ENCODE data around the gene EFCAB14.
"Not testable (repeated sequence)": the region's sequence is repeated elsewhere in the genome, so short reads cannot be mapped to it uniquely, and the experiment has no call there.

EFCAB14 gene

DNA sequence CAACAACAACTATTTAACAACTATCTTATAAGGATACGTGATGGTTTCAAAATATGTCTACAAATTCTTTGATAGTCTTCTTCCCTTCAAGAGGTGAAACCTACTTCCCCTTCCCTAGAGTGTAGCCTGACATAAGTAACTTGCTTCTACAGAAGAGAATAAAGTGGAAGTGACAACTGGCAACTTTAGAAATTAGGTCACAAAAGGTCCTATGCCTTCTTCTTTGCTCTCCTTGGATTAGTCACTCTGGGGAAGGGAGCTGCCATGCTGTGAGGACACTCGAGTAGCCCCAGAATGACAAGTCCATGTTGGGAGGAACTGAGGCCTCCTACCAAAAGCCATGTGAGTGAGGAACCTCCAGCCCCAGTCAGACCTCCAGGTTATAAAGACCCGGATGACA lies 19.2 kb downstream of the EFCAB14 start:
- no peaks in the 10 kb centered on the region for H3K9me3 Mint-ChIP-seq
- no peaks in the 10 kb centered on the region for H3K27me3 Mint-ChIP-seq
- no peaks in the 10 kb centered on the region for H3K4me1 Mint-ChIP-seq
- peak overlapping the region in 1 of 2 donors; percentile 20 for H3K27ac Mint-ChIP-seq
- ATAC-seq (no peak), DNase-seq (no peak)
- no peak overlapping the region for H3K4me3 Mint-ChIP-seq

DNA sequence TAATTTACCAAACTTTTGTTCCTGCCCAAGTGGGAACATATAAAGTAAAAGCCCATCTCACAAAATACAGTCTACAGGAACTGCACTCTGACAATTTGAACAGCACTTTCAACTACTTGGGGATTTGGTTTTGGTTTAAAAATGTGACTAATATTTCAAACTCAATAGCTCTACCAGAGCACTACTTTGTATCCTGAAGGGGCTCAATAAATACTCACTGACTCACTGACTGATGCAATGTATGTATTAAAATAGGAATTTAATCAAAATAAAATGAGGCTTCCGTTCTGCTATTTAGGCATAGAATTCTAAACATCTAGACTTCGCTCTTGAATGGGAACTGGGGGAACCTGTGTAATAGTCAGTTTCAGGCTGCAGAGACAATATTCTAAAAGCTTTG lies 21.9 kb downstream of the EFCAB14 start:
- Mint-ChIP-seq H3K27ac (peak overlapping the region in 1 of 2 donors; percentile 82), H3K27me3 (no peaks in the 10 kb centered on the region), H3K4me1 (no peaks in the 10 kb centered on the region), H3K4me3 (no peak overlapping the region), H3K9me3 (no peaks in the 10 kb centered on the region)
- ATAC-seq (no peak), DNase-seq (no peak)

DNA sequence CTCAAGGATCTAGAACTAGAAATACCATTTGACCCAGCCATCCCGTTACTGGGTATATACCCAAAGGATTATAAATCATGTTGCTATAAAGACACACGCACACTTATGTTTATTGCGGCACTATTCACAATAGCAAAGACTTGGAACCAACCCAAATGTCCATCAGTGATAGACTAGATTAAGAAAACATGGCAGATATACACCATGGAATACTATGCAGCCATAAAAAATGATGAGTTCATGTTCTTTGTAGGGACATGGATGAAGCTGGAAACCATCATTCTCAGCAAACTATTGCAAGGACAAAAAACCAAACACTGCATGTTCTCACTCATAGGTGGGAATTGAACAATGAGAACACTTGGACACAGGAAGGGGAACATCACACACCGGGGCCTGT lies 24.2 kb downstream of the EFCAB14 start:
- H3K27me3 Mint-ChIP-seq, H3K27ac Mint-ChIP-seq, H3K9me3 Mint-ChIP-seq, ATAC-seq, DNase-seq, H3K4me3 Mint-ChIP-seq, H3K4me1 Mint-ChIP-seq: not testable (repeated sequence)

DNA sequence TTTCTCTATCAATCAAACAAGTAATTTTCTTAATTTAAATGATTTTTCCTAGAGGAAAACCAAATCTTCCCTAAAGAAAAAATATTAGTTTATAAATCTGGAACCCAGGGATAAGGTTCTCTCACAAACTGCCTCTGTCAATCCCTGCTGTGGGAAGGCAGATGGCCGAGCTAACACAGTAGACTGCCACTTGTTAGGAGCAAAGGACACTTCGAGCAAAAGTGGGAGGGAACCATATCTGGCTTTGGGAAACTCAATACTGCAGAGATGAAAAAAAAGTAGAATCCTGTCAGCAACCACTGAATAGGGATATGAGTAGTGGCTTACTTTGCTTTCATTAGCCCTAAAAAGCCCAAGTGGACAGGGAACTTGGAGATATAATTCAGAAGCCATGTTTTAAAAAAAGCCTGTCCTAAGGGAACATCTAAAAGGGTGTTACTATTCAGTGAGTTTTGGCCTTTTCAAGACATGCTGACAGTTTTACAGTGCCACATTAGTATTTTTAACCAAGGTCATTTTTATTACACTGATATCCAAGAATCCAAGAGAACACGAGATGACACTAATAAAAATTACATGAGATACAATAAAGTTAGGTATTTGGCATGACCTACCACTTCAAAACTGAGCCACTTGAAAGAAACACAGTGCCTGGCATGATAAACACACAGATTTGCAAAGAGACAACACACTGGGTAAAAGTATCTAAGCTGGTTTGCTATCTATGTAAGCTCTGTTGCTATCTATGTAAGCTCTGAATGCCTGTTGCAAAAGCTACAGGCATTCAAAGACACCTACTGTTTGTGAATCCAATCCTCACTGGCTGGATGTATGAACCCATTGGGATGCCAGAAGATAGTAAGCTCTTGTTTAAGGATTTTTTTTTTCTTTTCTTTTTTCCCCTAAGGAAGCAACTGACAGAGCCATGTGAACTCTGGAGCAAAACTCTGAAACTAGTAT lies 25.8 kb downstream of the EFCAB14 start:
- ATAC-seq (no peak), DNase-seq (no peak)
- no peaks in the 10 kb centered on the region for H3K9me3 Mint-ChIP-seq
- H3K27ac Mint-ChIP-seq = no peak overlapping the region
- H3K27me3 Mint-ChIP-seq = no peaks in the 10 kb centered on the region
- H3K4me3 Mint-ChIP-seq = no peak overlapping the region
- peaks cover 16% of the 10 kb centered on the region for H3K4me1 Mint-ChIP-seq

DNA sequence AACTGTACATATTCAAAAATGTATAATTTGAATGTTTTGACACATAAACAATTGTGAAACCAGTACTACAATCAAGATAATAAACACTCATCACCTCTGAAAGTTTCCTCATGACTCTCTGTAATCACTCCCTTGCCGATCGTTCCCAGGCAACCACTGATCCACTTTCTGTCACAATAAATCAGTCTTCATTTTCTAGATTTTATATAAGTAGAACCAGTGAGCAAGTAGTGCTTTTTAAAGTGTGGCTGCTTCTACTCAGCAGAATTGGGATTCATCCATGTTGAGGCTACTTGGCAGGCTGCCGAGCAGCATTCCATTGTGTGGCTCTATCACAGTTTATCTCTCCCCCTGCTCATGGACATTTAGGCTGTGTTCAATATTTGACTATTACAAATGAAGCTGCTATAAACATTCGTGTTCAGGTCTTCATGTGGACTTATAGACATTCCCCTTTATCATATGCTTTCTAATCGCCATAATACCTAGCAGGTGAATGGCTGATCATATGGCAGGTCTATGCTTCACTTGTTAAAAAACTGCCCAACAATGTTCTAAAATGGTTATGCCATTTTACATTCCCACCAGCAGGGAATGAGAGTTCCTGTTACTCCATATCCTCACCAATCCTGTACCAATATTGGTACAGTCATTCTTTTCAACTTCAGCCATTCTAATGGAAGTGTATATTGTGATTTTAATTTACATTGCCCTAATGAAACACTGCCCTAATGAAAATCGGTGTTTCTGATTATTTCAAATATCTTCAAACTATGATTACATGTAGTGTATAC lies 26.7 kb downstream of the EFCAB14 start:
- H3K4me1 Mint-ChIP-seq = peaks cover 23% of the 10 kb centered on the region
- no peaks in the 10 kb centered on the region for H3K27me3 Mint-ChIP-seq
- H3K9me3 Mint-ChIP-seq = no peaks in the 10 kb centered on the region
- no peak overlapping the region for H3K27ac Mint-ChIP-seq
- no peak for ATAC-seq
- DNase-seq = no peak
- no peak overlapping the region for H3K4me3 Mint-ChIP-seq

DNA sequence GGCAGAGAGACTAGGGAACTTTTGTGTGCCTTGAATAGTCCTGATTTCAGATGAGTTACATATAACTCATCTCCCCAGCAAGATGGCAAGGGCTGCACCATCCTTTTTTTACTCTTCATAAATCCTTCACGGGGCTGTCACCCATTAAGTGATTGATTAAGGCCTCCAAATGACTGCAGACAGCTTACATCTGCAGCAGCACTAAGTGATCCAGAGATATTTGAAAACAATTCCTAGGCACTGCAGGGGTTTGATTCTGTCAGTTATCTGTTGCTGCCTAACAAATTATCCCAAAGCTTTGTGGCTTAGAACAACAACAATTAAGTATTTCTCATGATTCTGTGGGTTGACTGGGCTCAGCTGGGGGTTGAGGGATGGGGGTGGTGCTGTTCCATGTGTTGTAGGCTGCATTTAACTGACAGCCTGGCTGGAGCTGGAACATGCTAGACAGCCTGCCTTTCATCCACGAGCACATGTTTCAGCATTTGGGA lies 27.9 kb downstream of the EFCAB14 start:
- no peak for DNase-seq
- Mint-ChIP-seq H3K4me1 (peaks cover 23% of the 10 kb centered on the region), H3K27ac (no peak overlapping the region), H3K9me3 (no peaks in the 10 kb centered on the region), H3K4me3 (no peak overlapping the region), H3K27me3 (no peaks in the 10 kb centered on the region)
- no peak for ATAC-seq

GRCh38 chr1:46689897-46690296 lies 29.0 kb downstream of the EFCAB14 start:
- Mint-ChIP-seq H3K27ac (peak overlapping the region in 1 of 2 donors; percentile 79), H3K9me3 (no peaks in the 10 kb centered on the region), H3K27me3 (no peaks in the 10 kb centered on the region), H3K4me1 (peaks cover 23% of the 10 kb centered on the region), H3K4me3 (no peak overlapping the region)
- no peak for ATAC-seq
- no peak for DNase-seq

DNA sequence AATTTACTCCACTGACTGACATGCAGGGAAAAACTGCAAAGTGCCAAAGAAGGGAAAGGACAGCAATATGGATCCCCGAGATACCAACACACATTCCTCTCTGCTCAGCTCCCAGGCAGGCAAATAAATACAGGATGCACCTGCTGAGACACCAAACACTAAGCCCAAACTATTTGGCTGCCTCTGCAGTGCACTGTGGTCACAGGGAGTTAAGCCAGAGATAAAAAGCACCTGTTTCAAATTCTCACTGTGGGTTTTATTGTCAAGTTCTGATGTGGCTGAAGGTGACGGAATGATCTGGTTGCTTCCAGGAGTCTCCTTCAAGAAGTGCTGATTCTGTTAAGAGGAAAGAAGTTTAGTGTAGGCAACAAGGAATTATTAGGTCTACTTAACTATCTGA lies 29.6 kb downstream of the EFCAB14 start:
- no peaks in the 10 kb centered on the region for H3K27me3 Mint-ChIP-seq
- no peaks in the 10 kb centered on the region for H3K9me3 Mint-ChIP-seq
- H3K4me3 Mint-ChIP-seq = no peak overlapping the region
- no peak overlapping the region for H3K27ac Mint-ChIP-seq
- DNase-seq (no peak), ATAC-seq (no peak)
- peaks cover 23% of the 10 kb centered on the region for H3K4me1 Mint-ChIP-seq

GRCh38 chr1:46687921-46688509 lies 30.9 kb downstream of the EFCAB14 start:
- no peak for ATAC-seq
- no peak overlapping the region for H3K4me3 Mint-ChIP-seq
- no peak overlapping the region for H3K27ac Mint-ChIP-seq

DNA sequence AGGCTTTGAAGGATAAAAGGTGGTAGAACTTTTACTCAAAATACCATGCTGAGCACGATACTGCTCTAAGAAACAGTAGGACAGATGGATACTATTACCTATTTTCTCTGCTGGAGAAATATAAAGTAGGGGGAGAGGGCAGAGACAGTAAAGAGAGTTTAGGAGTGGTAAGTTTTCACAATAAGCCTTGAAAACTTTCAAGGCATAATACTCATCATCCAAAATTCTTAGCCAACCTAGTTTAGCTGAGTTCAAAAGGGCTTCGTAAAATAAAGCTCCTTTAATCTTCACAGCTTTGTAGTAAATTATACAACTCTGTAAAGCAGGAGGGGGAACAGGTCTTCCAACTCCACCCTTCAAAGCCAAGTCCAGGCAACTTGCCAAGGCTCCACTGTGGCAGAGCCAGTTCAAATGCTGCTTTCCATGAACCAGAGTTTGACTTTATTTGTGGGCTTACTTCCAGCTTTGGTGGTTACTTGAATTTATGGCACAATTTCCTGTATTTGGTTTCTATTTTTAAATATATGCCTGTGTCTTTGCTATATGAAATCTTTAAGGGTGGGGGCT lies 31.7 kb downstream of the EFCAB14 start:
- DNase-seq (no peak), ATAC-seq (no peak)
- H3K27me3 Mint-ChIP-seq = no peaks in the 10 kb centered on the region

More at GRCh38 chr1:46687921-46688509, 30.9 kb downstream of the EFCAB14 start:
- Mint-ChIP-seq H3K4me1 (peaks cover 23% of the 10 kb centered on the region), H3K27me3 (no peaks in the 10 kb centered on the region), H3K9me3 (no peaks in the 10 kb centered on the region)
- no peak for DNase-seq

GRCh38 chr1:46686255-46686654 lies 32.7 kb downstream of the EFCAB14 start:
- Mint-ChIP-seq H3K27ac (no peak overlapping the region), H3K27me3 (no peaks in the 10 kb centered on the region), H3K9me3 (no peaks in the 10 kb centered on the region), H3K4me3 (no peak overlapping the region), H3K4me1 (peaks cover 23% of the 10 kb centered on the region)
- ATAC-seq = no peak
- no peak for DNase-seq

More for the DNA sequence above, 31.7 kb downstream of the EFCAB14 start:
- Mint-ChIP-seq H3K9me3 (no peaks in the 10 kb centered on the region), H3K4me1 (peaks cover 23% of the 10 kb centered on the region), H3K4me3 (no peak overlapping the region), H3K27ac (no peak overlapping the region)

- Mint-ChIP-seq H3K27me3 (no peaks in the 10 kb centered on the region), H3K4me1 (peaks cover 17% of the 10 kb centered on the region), H3K4me3 (no peak overlapping the region), H3K27ac (peak overlapping the region in 1 of 2 donors; percentile 43), H3K9me3 (no peaks in the 10 kb centered on the region)
- no peak for ATAC-seq
- DNase-seq = no peak
Observed at GRCh38 chr1:46684670-46685069, 34.2 kb downstream of the EFCAB14 start.

GRCh38 chr1:46682064-46682463 lies 36.9 kb downstream of the EFCAB14 start:
- no peaks in the 10 kb centered on the region for H3K9me3 Mint-ChIP-seq

DNA sequence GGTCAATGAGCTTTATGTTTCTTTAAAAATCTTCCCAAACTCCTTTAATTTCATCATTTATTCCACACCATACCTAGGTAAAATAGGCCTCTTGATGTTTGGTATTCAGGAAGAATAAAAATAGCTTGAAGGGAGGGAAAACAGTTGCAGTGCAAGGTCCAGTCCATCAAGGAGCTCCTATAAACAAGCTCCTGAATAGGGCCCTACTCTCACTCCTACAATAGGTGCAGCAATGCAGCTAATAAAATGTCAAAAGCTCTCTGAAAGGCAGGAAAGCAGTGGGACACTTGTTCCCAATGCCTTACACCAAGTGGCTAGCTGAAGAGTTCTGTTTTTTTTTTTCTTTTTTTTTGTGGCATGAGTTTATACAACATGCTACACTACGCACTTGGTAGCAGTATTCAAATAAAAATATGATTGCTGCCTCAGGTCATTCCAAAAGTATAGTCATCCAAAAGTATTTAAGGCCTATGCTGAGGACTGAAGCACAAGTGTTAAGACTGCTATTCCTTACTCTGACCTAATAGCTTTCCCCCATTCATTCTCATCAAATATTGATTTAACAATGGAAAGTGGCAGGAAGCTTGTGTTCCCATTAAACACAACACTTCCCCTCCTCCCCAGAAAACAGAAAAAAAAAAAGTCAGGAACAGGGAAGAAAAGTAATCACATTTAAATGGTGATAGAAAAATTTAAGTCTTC lies 37.4 kb downstream of the EFCAB14 start:
- H3K9me3 Mint-ChIP-seq = no peaks in the 10 kb centered on the region
- peak overlapping the region in 1 of 2 donors; percentile 28 for H3K27ac Mint-ChIP-seq
- DNase-seq (no peak), ATAC-seq (no peak)
- no peaks in the 10 kb centered on the region for H3K27me3 Mint-ChIP-seq
- peaks cover 14% of the 10 kb centered on the region for H3K4me1 Mint-ChIP-seq
- H3K4me3 Mint-ChIP-seq = no peak overlapping the region

More at GRCh38 chr1:46682064-46682463, 36.9 kb downstream of the EFCAB14 start:
- ATAC-seq (no peak), DNase-seq (no peak)
- H3K4me1 Mint-ChIP-seq = peaks cover 9% of the 10 kb centered on the region
- peak overlapping the region in 1 of 2 donors; percentile 28 for H3K27ac Mint-ChIP-seq
- no peaks in the 10 kb centered on the region for H3K27me3 Mint-ChIP-seq
- H3K4me3 Mint-ChIP-seq = no peak overlapping the region

All from stimulated activated naive CD8-positive, alpha-beta T cell treated with anti-CD3 and anti-CD28 coated beads, Interleukin-15, amount 100 ng/mL, for 72 hours (primary cell).